Stimulated activated naive B cell treated with anti-CD40 and anti-IgM and Interleukin-4, amounts not matched to agents 10 μg/mL and 1 μg/mL and 100 μg/mL, for 72 hours (primary cell): ENCODE measurements around the gene FEZ2.

ENCODE experiments used
- ATAC-seq, 2 donors: fragments of 150-1000 bp; cut with Tn5 transposase; replicated peaks; 2 replicates each; pipeline ENCODE4 v1.10.0; 2021; ENCODE audit warnings: moderate library complexity in 1 of 2
- DNase-seq: peaks from one replicate; pipeline ENCODE4 v3.0.0; 2021
- H3K27ac Mint-ChIP-seq: one replicate; pipeline ENCODE4 v1.8.0; 2022; ENCODE audit warnings: mild to moderate bottlenecking, mixed read lengths
- H3K27me3 Mint-ChIP-seq, 2 donors: one replicate each; pipeline ENCODE4 v1.8.0; 2022; ENCODE audit warnings: mixed read lengths in 2 of 2
- H3K36me3 Mint-ChIP-seq, 2 donors: one replicate each; pipeline ENCODE4 v1.8.0; 2022; ENCODE audit warnings: mixed read lengths in 2 of 2, mild to moderate bottlenecking in 1 of 2
- H3K4me1 Mint-ChIP-seq, 2 donors: one replicate each; pipeline ENCODE4 v1.8.0; 2022; ENCODE audit warnings: mixed read lengths in 2 of 2, mild to moderate bottlenecking in 1 of 2
- H3K4me3 Mint-ChIP-seq, 2 donors: one replicate each; pipeline ENCODE4 v1.8.0; 2022; ENCODE audit warnings: mild to moderate bottlenecking in 2 of 2, mixed read lengths in 2 of 2, moderate library complexity in 1 of 2
- H3K9me3 Mint-ChIP-seq, 2 donors: one replicate each; pipeline ENCODE4 v1.8.0; 2022; ENCODE audit warnings: mixed read lengths in 2 of 2, mild to moderate bottlenecking in 1 of 2

The FEZ2 gene

DNA sequence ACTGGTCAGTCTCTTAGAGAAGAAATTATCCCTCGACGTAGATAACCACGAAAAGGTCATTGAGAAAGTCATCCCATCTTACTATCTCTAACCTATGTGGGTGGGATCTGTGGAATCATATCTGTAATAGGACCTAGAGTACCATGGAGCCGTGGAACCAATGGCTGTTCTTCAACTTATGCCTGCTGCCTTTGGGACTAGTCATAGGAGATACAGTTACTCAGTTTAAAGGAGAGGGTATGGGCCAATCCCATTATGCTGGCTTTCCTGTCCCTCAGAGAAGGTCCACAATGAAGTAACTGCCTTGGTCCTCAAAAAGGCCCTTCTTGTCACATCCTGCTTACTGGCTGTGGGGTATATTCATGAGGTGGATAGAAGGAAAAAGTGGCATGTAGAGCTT, 77.5 kb downstream of the FEZ2 start:
- Mint-ChIP-seq H3K4me1 (no peaks in the 10 kb centered on the region), H3K27me3 (no peaks in the 10 kb centered on the region), H3K9me3 (no peaks in the 10 kb centered on the region), H3K36me3 (peaks cover 12 to 46% of the 10 kb centered on the region in 2 donors), H3K4me3 (no peak overlapping the region), H3K27ac (no peak overlapping the region)
- DNase-seq (no peak), ATAC-seq (no peak)

DNA sequence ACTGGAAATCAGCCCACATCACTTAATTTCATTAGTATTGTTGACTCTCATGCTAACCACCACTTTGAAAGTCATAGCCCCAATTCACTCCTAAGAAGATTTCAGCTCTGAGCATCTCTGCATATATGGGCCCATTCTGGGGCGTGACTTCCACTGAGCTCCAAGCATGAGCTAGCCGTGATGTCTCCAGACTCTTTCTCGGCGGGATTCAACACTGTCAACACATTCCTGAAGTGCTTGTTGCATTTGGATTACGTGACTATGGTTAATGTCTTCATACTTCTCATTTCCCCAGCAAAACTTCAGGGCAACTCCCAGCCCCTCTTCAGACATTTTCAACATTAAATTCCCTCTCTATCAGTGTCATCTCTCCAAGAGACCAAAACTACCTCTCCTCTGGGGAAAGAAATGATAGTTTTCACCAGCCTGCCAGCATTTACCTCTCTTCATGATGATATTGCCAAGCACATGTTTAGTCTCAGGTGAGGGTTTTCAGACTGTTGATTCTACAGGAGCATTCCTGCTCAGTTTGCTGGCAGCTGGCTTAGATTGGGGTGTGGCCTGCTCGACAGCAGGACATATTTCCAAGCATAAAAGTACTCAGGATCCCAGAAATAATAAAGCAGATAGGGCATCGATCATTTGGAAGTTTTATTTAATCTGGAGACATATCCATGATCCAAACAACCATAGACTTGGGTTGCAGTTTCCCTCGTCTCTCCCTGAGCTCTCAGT, 81.7 kb downstream of the FEZ2 start:
- Mint-ChIP-seq H3K27me3 (no peaks in the 10 kb centered on the region), H3K9me3 (no peaks in the 10 kb centered on the region), H3K27ac (no peak overlapping the region), H3K36me3 (peaks cover 12 to 38% of the 10 kb centered on the region in 2 donors), H3K4me1 (peaks cover 3 to 17% of the 10 kb centered on the region in 2 donors), H3K4me3 (no peak overlapping the region)
- no peak for ATAC-seq
- no peak for DNase-seq

DNA sequence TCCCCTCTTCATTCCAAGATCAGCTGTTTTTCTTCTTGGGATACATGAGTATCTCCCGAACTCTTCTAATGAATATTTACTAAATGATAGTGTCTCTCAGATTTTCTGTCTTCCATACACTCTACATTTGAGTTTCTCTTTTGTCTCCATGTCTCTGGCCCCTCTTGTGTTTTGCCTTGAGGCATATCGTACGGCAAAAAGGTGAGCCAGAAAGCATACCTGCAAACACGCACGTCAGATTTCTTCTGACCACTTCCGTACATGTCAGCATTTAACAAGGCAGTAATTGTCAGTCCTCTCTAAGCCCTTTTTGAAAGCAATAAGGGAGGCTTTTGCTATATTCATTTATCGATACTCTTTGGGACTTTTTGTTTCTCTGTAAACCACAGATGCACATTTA, 82.4 kb downstream of the FEZ2 start:
- ATAC-seq, result no peak
- Mint-ChIP-seq H3K27me3 (no peaks in the 10 kb centered on the region), H3K4me3 (no peak overlapping the region), H3K27ac (no peak overlapping the region), H3K36me3 (peaks cover 12 to 35% of the 10 kb centered on the region in 2 donors), H3K9me3 (no peaks in the 10 kb centered on the region), H3K4me1 (peaks cover 3 to 17% of the 10 kb centered on the region in 2 donors)
- no peak for DNase-seq

DNA sequence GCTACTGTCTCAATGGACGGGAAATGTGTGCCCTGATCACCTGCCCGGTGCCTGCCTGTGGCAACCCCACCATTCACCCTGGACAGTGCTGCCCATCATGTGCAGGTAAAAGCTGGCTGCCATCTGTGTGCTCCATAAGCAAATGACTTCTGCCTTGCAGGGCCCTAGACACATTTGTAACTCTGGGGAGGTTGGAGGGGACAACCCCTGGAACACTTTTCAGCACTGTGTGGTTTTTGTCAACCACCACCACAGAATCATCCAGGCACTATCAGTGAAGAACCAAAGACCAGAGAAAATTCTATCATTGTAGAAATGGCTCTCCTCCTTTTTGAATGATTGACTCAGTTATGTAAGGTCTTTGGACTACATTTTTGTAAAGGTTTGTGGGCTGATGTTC, 84.3 kb downstream of the FEZ2 start:
- peak overlapping the region; percentile 9 for H3K27ac Mint-ChIP-seq
- DNase-seq (no peak), ATAC-seq (peak; percentile 88 to 94)
- H3K36me3 Mint-ChIP-seq, result peaks cover 4 to 26% of the 10 kb centered on the region in 2 donors
- no peak overlapping the region for H3K4me3 Mint-ChIP-seq
- no peaks in the 10 kb centered on the region for H3K9me3 Mint-ChIP-seq
- peaks cover 3 to 17% of the 10 kb centered on the region in 2 donors for H3K4me1 Mint-ChIP-seq
- no peaks in the 10 kb centered on the region for H3K27me3 Mint-ChIP-seq

DNA sequence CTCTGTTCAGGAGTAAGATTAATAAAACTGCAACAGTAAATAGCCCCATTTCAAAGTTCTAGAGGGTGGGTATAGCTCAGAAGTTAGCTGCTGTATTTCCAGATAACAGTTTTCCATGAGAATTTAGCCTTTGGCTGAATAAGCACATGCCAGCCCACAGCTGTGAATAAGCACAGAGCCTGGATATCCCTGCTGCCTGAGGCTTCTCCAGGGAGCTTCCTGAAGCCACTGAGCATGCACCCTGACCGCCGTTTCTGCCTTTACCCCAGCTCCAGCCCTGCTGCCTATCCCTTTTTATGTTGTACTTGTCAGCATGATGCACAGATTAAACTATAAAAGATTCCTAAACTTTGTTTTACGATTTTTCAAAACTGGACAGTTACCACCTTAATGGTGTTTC, 85.3 kb downstream of the FEZ2 start:
- no peak overlapping the region for H3K4me3 Mint-ChIP-seq
- no peak overlapping the region for H3K27ac Mint-ChIP-seq
- no peak for ATAC-seq
- H3K27me3 Mint-ChIP-seq, result no peaks in the 10 kb centered on the region
- no peaks in the 10 kb centered on the region for H3K9me3 Mint-ChIP-seq
- H3K36me3 Mint-ChIP-seq, result peaks cover 4 to 25% of the 10 kb centered on the region in 2 donors
- H3K4me1 Mint-ChIP-seq, result peaks cover 3 to 17% of the 10 kb centered on the region in 2 donors
- DNase-seq, result no peak

DNA sequence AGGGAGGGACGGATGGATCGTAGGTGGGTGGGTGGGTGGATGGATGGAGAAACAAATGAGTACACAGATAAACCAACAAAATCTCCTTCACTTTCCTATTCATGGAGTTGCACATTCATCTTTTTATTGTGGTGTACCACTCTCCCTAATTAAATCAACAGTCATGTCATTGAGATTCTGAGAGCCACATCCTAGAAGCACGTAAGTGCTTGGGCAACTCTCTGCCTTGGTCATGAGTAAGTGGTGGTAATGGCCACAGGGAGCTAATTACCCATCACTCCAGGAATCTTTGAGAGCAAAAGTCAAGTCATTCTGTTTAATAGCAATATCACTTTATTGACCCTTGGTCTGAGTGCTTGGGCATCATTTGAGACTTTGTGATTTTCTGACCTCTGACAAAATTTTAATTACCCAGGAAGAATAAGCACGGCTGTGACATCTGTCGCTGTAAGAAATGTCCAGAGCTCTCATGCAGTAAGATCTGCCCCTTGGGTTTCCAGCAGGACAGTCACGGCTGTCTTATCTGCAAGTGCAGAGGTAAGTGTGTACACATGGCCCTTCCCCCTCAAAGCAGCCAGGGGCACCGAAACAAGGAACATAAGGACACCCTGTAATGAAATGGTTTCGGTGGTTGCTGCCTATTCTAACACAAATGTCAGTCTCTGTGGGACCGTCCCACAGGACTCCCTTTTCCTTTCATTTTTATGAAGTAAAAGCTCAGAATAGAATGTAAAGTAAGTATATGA, 85.9 kb downstream of the FEZ2 start:
- H3K4me1 Mint-ChIP-seq, result peaks cover 3 to 17% of the 10 kb centered on the region in 2 donors
- ATAC-seq (peak; percentile 59 to 68), DNase-seq (no peak)
- no peak overlapping the region for H3K27ac Mint-ChIP-seq
- H3K36me3 Mint-ChIP-seq, result peaks cover 2 to 20% of the 10 kb centered on the region in 2 donors
- H3K4me3 Mint-ChIP-seq, result no peak overlapping the region
- H3K9me3 Mint-ChIP-seq, result no peaks in the 10 kb centered on the region
- no peaks in the 10 kb centered on the region for H3K27me3 Mint-ChIP-seq

DNA sequence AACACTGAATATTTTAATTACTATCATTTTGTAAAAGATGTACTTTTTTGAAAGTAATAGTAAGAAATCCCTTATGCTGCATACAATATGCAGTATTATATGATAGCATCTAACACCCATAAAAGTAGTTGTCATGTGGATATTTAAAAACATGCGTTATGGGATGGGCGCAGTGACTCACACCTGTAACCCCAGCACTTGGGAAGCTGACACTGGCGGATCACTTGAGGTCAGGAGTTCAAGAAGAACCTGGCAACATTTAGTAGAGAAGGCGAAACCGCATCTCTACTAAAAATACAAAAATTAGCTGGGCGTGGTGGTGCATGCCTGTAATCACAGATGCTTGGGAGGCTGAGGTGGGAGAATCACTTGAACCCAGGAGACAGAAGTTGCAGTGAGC, 88.9 kb downstream of the FEZ2 start:
- H3K9me3 Mint-ChIP-seq, result no peaks in the 10 kb centered on the region
- no peak for ATAC-seq
- no peak overlapping the region for H3K27ac Mint-ChIP-seq
- peaks cover 2 to 14% of the 10 kb centered on the region in 2 donors for H3K36me3 Mint-ChIP-seq
- no peak for DNase-seq
- H3K4me3 Mint-ChIP-seq, result no peak overlapping the region
- no peaks in the 10 kb centered on the region for H3K27me3 Mint-ChIP-seq
- peaks cover 3 to 17% of the 10 kb centered on the region in 2 donors for H3K4me1 Mint-ChIP-seq

DNA sequence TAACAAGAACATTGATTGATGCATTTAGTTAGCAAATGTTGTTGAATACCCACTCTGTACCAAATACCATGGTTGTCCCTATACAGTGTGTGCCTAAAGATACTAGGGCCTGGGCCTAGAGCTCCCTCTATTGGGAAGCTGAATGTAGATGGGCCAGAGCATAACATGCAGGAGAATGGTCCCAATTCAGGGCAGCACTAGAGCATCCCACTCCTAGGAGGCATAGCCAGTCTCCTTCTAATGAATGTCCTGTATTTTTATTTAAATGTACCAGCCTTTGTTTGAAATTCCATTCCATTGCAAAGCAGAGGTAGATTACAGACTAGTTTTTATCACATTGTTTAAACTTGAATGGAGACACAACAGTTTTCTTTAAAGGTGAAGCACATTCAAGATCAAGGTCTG, 90.6 kb downstream of the FEZ2 start:
- DNase-seq, result no peak
- peak; percentile 92 to 98 for ATAC-seq
- H3K4me1 Mint-ChIP-seq, result peaks cover 3 to 5% of the 10 kb centered on the region in 2 donors
- H3K36me3 Mint-ChIP-seq, result peaks cover 2 to 6% of the 10 kb centered on the region in 2 donors
- H3K9me3 Mint-ChIP-seq, result no peaks in the 10 kb centered on the region
- H3K27ac Mint-ChIP-seq, result no peak overlapping the region
- H3K27me3 Mint-ChIP-seq, result no peaks in the 10 kb centered on the region
- H3K4me3 Mint-ChIP-seq, result no peak overlapping the region
